Transverse colon (tissue), 4 donors: ENCODE data around the gene SNAP25. TPM values are rescaled to one million over a fixed set of nuclear protein-coding genes. Genes with fewer than 3 reads are reported as not detected.

Source experiments
- DNase-seq: peaks from one replicate; pipeline ENCODE4 v3.0.0-alpha.2; 2019
- H3K27ac ChIP-seq, 4 donors: fragments of 200-600 bp; sonication (generic); 2 replicates each; pipeline ENCODE4 v1.5.1; 2016 to 2018; ENCODE audit warnings: inconsistent platforms in 4 of 4
- H3K27me3 ChIP-seq: fragments of 200-600 bp; sonication (generic); 2 replicates; pipeline ENCODE4 v1.5.1; 2017; ENCODE audit warnings: inconsistent platforms
- H3K36me3 ChIP-seq, 4 donors: fragments of 200-600 bp; sonication (generic); 2 replicates each; pipeline ENCODE4 v1.5.1; 2017 to 2019; ENCODE audit warnings: inconsistent platforms in 4 of 4
- H3K4me1 ChIP-seq, 4 donors: fragments of 200-600 bp; sonication (generic); 2 replicates each; pipeline ENCODE4 v1.5.1; 2017 to 2020; ENCODE audit warnings: inconsistent platforms in 4 of 4
- H3K4me3 ChIP-seq, 4 donors: fragments of 200-600 bp; sonication (generic); 1 replicate in 1 of 4; 2 replicates in 3 of 4; pipeline versions ENCODE4 v1.5.1 to v1.6.1; 2017 to 2019; ENCODE audit warnings: inconsistent platforms in 4 of 4
- H3K9me3 ChIP-seq, 2 donors: fragments of 200-600 bp; sonication (generic); 2 replicates each; pipeline ENCODE4 v1.5.1; 2017 to 2019; ENCODE audit warnings: inconsistent platforms in 2 of 2
- EP300 ChIP-seq: sonication (generic); formaldehyde crosslinking; IDR thresholded peaks from one replicate; pipeline ENCODE4 v1.6.1; 2017; ENCODE audit warnings: antibody characterized with exemption, low read depth
- POLR2A ChIP-seq: fragments of 450-650 bp; IDR thresholded peaks from one replicate; pipeline ENCODE4 v1.6.1; 2016; ENCODE audit warnings: antibody characterized with exemption, mild to moderate bottlenecking, moderate library complexity
- POLR2AphosphoS5 ChIP-seq, 3 donors: sonication (generic); formaldehyde crosslinking; IDR thresholded peaks; one replicate each; pipeline ENCODE4 v1.6.1; 2016; ENCODE audit warnings: antibody characterized with exemption in 3 of 3
- WGBS, 2 donors: methylation state at CpG; one replicate each; pipeline ENCODE4 v1.1.5; 2018; ENCODE audit warnings: low coverage in 1 of 2; 5-methylcytosine and 5-hydroxymethylcytosine counted together
- in situ Hi-C, 4 donors: fragments of 200-750 bp; cut with MboI; loops; one replicate each; pipeline versions ENCODE4 v1.15.0 to v1.15.1; 2017; ENCODE audit warnings: low sequenced_read_pairs in 3 of 4, low pct_ligation_motif_present in 1 of 4, low pct_unique_long_range_greater_than_20kb in 1 of 4
- intact Hi-C: fragments of 100-400 bp; cut with DNase I; formaldehyde crosslinking; loops from one replicate; pipeline ENCODE4 v1.15.1; 2023; ENCODE audit warnings: low total_unique reads
- total RNA-seq, 4 donors: library from RNA; depleted of rRNA; stranded (reverse); fragments of >200 nt; gene quantifications; one replicate each; pipeline ENCODE4 v1.1.0, GENCODE V29; 2016
- TF ChIP-seq, protein P1 (sequence below), 5 experiments: fragments of 200-600 bp in 3 of 5; fragments of 450-650 bp in 2 of 5; sonication (generic) in 3 of 5; IDR thresholded peaks; 1 replicate in 2 of 5; 2 replicates in 3 of 5; pipeline ENCODE4 v1.5.1; 2016 to 2017; ENCODE audit warnings: antibody characterized with exemption in 5 of 5, inconsistent platforms in 3 of 5, mild to moderate bottlenecking in 2 of 5, moderate library complexity in 1 of 5

The SNAP25 gene
- total RNA-seq, 4 donors from 2014 or later = 1.4 to 4.2 (median 2.4) TPM; not detected in 1

DNA sequence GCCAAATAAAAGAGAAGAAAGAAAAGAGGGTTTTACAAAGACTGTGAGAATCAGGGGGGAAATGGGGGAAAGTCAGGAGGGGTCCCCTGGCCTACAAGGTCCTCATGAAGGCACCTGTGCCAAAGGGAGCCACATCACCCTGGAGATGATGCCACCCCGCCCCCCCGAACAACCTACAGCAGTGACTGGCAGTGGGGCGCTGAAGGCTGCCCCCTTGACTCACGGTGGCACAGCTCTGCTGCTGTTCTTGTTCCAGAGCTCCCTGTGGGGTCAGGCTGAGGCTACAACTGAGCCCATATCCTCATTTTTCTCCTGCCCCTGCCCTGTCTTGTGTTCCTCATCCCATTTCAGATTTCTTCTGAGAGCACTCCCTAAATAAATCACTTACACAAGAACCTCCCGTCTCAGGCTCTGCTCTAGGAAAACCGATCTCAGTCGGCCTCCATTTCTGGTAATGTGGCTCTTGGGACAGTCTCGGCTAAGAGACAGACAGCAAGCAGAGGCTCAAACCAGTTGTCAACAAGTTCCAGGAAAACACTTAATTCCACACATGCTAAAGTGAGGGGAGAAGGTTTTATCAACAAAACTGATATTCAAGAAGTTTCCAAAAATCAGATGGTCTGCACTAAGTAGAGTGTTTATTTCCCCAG, 105.7 kb downstream of the SNAP25 start:
- Histone ChIP-seq H3K4me1 (no peaks in the 10 kb centered on the region), H3K9me3 (no peaks in the 10 kb centered on the region), H3K27me3 (no peaks in the 10 kb centered on the region), H3K4me3 (no peak overlapping the region), H3K27ac (no peak overlapping the region), H3K36me3 (no peaks in the 10 kb centered on the region)
- intact Hi-C loops = no loop called here
- WGBS, 2 donors = 79 to 83% methylated on average over 6 to 8 of the region's 8 CpGs
- TF ChIP-seq POLR2A (no peak), POLR2AphosphoS5 (IDR thresholded peaks at IDR 0.05) (no peak)
- in situ Hi-C loops = no loop called here
- no peak for DNase-seq

DNA sequence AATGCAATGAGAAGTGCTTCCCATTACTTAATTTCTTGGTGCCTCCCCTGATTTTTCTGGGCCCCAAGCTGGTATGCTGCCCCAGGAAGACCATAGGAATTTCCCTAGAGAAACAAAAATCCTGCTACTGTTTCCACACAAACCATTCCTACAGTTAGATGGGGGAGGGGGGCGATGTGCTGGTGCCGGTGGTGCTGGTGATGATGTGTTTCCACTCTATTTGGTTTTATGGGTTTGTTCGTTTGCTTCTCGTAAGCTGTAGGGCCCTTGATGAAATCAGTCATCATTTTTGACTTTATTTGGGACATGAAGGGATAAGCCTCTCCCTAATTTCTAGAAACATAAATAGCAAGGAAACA, 110.2 kb downstream of the SNAP25 start:
- in situ Hi-C loops (no loop called here), intact Hi-C loops (no loop called here)
- no peaks in the 10 kb centered on the region for H3K27me3 ChIP-seq
- H3K27ac ChIP-seq = no peak overlapping the region
- H3K9me3 ChIP-seq = no peaks in the 10 kb centered on the region
- no peaks in the 10 kb centered on the region for H3K4me1 ChIP-seq
- TF ChIP-seq POLR2AphosphoS5 (IDR thresholded peaks at IDR 0.05) (no peak), POLR2A (no peak), EP300 (no peak)
- TF ChIP-seq, protein P1, sequence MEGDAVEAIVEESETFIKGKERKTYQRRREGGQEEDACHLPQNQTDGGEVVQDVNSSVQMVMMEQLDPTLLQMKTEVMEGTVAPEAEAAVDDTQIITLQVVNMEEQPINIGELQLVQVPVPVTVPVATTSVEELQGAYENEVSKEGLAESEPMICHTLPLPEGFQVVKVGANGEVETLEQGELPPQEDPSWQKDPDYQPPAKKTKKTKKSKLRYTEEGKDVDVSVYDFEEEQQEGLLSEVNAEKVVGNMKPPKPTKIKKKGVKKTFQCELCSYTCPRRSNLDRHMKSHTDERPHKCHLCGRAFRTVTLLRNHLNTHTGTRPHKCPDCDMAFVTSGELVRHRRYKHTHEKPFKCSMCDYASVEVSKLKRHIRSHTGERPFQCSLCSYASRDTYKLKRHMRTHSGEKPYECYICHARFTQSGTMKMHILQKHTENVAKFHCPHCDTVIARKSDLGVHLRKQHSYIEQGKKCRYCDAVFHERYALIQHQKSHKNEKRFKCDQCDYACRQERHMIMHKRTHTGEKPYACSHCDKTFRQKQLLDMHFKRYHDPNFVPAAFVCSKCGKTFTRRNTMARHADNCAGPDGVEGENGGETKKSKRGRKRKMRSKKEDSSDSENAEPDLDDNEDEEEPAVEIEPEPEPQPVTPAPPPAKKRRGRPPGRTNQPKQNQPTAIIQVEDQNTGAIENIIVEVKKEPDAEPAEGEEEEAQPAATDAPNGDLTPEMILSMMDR (IDR thresholded peaks at IDR 0.05) = no peak
- no peak for DNase-seq
- H3K4me3 ChIP-seq = no peak overlapping the region
- no peaks in the 10 kb centered on the region for H3K36me3 ChIP-seq
- WGBS, 2 donors = 69 to 78% methylated on average over 2 to 4 of the region's 4 CpGs

DNA sequence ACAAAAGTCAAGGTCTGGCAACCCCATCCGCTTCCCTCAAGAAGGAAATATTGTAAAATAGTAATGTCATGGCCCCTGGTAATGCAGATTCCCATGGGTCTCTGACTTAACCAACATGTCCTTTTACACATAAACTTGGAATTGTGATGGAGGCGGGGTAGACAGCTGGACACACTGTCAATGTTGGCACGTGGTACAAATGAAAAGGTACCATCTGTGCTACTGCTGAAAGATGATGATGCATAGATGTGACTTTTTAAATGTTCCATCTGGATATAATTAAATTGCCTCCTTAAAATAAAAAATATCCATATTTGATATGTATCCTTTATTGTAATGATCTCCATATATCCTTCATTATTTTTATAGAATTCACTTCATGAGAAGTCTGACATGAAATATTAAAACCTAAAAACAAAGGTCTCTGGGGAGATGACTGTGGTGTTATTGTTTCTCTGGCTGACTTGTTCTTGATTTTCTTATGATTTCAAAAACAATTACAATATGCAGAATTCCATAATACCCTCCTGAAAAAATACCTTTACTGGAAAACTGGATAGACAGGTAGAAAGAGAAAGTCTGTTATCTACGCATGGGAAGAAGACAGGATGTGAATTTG, 110.9 kb downstream of the SNAP25 start:
- intact Hi-C loops = no loop called here
- Histone ChIP-seq H3K27me3 (no peaks in the 10 kb centered on the region), H3K4me3 (no peak overlapping the region), H3K9me3 (no peaks in the 10 kb centered on the region), H3K27ac (no peak overlapping the region), H3K4me1 (no peaks in the 10 kb centered on the region), H3K36me3 (no peaks in the 10 kb centered on the region)
- TF ChIP-seq, protein P1 (IDR thresholded peaks at IDR 0.05) = no peak
- TF ChIP-seq POLR2A (no peak), EP300 (no peak), POLR2AphosphoS5 (IDR thresholded peaks at IDR 0.05) (no peak)
- in situ Hi-C loops = no loop called here
- no peak for DNase-seq
- WGBS, 2 donors = 79 to 95% methylated on average over 4 of the region's 4 CpGs

DNA sequence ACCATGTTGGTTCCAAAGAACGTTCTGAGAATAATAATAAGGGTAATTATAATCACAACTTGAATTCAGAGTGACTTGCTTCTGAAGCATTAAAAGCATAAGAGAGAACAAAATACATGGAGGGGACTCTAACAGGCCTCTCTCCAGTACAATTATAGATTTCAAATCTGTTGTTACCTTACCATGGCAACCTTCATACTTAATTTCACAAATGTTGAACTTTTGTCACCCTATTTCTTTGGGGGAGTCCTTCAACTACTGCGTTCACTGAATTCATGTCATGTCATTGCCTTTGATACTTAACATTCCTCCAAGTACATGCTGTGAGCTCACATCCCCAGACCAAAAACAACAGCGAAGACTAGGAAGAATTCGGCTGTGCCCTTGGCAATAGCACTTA, 111.4 kb downstream of the SNAP25 start:
- Histone ChIP-seq H3K4me1 (no peaks in the 10 kb centered on the region), H3K27me3 (no peaks in the 10 kb centered on the region), H3K36me3 (no peaks in the 10 kb centered on the region), H3K9me3 (no peaks in the 10 kb centered on the region), H3K27ac (no peak overlapping the region), H3K4me3 (no peak overlapping the region)
- TF ChIP-seq POLR2A (no peak), POLR2AphosphoS5 (IDR thresholded peaks at IDR 0.05) (no peak)
- no peak for DNase-seq
- 75 to 79% methylated on average over 4 of the region's 4 CpGs for WGBS, 2 donors
- intact Hi-C loops (no loop called here), in situ Hi-C loops (no loop called here)

DNA sequence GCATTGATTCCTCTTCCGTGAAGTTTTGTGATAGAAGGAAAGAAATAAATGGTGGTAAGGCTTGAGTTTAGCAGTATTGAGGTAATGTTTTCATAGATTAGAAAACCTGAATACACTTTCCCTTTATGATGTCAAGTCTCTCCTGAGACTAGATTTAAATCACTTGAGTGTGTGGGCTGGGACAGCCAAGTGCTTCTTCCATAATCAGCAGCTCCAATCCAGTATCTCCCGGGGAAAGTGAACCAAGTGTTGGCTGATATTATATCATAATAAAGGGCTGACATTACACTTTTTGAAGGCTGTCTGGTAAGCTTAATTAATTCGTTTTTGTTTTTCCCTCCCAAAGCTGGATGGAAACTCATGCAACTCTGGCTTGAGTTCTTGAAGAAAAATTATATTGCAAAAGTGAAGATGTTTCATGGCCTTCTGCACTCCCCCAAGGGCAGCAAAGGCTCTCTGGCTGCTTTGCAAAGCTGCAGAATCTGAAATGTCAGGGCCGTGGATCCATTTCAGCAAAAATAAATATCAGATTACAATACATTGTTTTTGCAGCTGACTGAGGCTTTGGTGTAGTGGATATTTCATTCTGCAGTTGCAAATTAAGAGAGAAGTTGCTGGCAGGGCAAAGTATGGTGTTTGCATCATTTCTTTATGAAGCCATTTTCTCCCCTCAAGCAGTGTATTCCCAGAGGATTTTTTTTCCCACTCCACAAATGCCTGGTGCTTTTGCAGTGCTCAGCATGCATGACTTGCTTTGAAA, 114.2 kb downstream of the SNAP25 start:
- whole genome bisulfite sequencing, 2 donors = 51 to 57% methylated on average over 3 to 4 of the region's 4 CpGs
- Histone ChIP-seq H3K27me3 (no peaks in the 10 kb centered on the region), H3K4me1 (no peaks in the 10 kb centered on the region), H3K4me3 (no peak overlapping the region), H3K27ac (no peak overlapping the region), H3K36me3 (no peaks in the 10 kb centered on the region), H3K9me3 (no peaks in the 10 kb centered on the region)
- intact Hi-C loops (no loop called here), in situ Hi-C loops (no loop called here)
- no peak for TF ChIP-seq POLR2A
- TF ChIP-seq POLR2AphosphoS5 (IDR thresholded peaks at IDR 0.05) = no peak
- TF ChIP-seq, protein P1 (IDR thresholded peaks at IDR 0.05) = no peak
- TF ChIP-seq EP300 = no peak
- DNase-seq = no peak
